Astrocyte of the spinal cord (primary cell): ENCODE results near the gene ATP11C.

Source experiments
- DNase-seq: peaks from one replicate; pipeline ENCODE4 v3.0.0; 2011; ENCODE audit warnings: low read depth, low spot score
- H3K4me3 ChIP-seq: 2 replicates; pipeline ENCODE4 v1.5.1; 2011; ENCODE audit warnings: low read depth, mild to moderate bottlenecking, low read length, moderate library complexity
- in situ Hi-C: cut with HindIII; loops from 2 replicates; pipeline ENCODE4 v1.10.0; 2017; ENCODE audit warnings: low sequenced_read_pairs
- TF ChIP-seq, protein P1 (sequence below): IDR thresholded peaks from 2 replicates; pipeline ENCODE4 v1.5.1; 2012; ENCODE audit warnings: low read depth, mild to moderate bottlenecking, low read length, inconsistent platforms

The ATP11C gene

DNA sequence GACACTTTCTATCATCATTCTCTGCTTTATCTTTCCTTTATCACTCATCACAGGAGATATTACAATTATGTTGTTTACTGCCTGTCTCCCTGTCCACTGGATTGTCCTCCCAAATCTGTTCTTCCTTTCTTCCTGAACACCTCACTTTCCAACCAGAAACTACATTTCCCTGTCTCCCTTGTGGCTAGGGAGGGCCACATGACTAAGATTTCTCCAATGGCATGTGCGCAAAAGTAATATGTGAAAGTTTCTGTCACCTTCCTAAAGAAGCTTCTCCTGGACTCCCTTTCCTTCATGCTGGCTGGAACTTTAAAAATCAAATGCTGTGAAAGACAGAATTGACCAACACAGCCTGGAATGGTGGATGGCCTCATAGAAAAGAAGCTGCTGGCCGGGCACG lies 25.8 kb downstream of the ATP11C start:
- in situ Hi-C loops: no loop called here
- H3K4me3 ChIP-seq: no peak overlapping the region
- TF ChIP-seq, protein P1, sequence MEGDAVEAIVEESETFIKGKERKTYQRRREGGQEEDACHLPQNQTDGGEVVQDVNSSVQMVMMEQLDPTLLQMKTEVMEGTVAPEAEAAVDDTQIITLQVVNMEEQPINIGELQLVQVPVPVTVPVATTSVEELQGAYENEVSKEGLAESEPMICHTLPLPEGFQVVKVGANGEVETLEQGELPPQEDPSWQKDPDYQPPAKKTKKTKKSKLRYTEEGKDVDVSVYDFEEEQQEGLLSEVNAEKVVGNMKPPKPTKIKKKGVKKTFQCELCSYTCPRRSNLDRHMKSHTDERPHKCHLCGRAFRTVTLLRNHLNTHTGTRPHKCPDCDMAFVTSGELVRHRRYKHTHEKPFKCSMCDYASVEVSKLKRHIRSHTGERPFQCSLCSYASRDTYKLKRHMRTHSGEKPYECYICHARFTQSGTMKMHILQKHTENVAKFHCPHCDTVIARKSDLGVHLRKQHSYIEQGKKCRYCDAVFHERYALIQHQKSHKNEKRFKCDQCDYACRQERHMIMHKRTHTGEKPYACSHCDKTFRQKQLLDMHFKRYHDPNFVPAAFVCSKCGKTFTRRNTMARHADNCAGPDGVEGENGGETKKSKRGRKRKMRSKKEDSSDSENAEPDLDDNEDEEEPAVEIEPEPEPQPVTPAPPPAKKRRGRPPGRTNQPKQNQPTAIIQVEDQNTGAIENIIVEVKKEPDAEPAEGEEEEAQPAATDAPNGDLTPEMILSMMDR: no peak
- DNase-seq: no peak

DNA sequence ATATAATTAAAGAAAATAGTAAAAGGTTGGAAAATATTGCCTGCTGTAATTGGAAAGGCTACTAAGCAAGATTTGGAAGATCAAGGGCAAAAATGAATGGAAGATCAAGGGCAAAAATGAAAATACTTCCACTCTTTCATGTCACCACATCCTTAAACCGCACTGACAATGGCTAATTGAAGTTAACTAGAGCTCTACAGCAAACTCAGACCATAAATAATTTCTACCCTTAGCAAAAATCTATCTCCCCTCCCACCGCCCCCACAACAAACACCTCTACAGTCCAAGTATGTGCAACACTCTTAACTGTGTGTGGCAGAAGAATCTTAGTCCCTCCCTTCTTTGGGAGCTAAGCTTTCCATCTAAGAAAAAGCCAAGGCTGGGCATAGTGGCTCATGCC lies 27.1 kb downstream of the ATP11C start:
- TF ChIP-seq, protein P1: no peak
- in situ Hi-C loops: no loop called here
- DNase-seq: no peak
- no peak overlapping the region for H3K4me3 ChIP-seq

DNA sequence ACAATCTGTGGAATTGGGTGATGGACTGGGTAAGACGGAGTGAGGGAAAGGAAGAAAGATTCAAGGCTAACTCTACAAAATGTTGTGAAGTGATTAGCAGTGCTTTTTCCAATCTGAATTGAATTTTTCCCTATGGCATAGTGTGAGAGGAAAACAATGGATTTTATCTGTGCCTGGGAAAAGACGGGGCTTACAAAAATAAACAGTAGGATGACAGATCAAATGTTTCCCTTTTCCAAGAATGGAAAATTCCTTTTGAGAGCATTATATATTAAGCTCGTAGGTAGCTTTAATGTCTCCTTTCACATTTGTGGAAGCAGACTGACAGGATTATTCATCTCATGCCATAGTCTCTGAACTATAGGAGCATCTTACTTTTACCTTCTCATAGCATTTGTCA lies 27.8 kb downstream of the ATP11C start:
- in situ Hi-C loops: no loop called here
- H3K4me3 ChIP-seq: no peak overlapping the region
- TF ChIP-seq, protein P1: no peak
- DNase-seq: no peak

DNA sequence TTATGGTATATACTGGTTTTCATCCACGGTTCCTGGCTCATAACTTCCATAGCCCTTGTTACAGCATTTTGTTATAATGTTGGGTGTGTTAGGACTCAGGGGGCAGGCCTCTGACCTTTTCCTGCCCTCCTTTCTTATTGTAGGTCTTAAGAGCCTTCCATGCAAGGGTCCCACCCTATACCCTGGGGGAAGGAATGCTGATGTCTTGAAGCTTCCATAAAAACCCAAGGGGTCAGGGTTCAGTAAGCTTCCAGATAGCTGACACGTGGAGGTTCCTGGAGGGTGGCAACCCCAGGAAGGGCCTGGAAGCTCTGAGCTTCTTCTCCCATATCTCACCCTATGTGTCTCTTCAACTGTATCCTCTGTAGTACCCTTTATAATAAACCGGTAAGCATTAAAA lies 29.6 kb downstream of the ATP11C start:
- TF ChIP-seq, protein P1: no peak
- DNase-seq: no peak
- in situ Hi-C loops: no loop called here
- H3K4me3 ChIP-seq: no peak overlapping the region

DNA sequence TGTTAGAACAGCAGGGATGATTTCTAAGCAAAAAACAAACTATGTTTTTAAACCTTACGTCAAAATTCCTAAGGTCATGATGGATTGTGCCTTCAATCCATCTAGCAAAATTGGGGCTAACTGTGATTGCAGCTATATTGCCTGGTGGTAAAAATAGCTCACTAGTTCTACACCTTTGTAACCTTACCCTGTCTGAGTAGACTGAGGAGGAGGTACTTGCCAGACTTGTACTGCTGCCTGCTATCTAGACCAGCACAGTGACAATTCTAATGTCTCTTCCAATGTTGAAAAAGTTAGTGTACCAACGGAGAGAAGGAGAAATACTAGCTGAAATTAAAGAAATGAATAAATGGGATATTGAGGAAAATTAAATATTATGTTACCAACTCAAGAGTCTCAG lies 30.3 kb downstream of the ATP11C start:
- TF ChIP-seq, protein P1: no peak
- DNase-seq: no peak
- no peak overlapping the region for H3K4me3 ChIP-seq
- in situ Hi-C loops: no loop called here

DNA sequence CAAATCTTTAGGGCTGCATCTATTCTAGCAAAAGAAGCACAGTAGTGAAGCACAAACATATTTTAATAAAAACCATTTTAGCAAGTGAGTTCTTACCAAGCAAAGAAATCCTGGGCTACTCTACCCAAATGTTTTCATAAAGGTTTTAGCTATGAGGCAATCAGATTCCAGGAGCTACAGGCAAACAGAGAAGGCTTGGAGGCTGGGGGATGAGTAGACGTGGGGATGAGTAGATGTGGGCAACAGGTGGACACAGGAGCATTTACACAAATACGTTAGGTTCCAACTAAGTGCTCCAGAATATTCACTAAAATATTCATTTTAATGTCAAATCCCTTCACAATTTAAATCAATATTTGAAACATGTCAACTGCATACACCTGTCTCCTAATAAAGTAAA lies 34.5 kb downstream of the ATP11C start:
- no peak overlapping the region for H3K4me3 ChIP-seq
- in situ Hi-C loops: no loop called here
- no peak for DNase-seq
- TF ChIP-seq, protein P1: no peak

DNA sequence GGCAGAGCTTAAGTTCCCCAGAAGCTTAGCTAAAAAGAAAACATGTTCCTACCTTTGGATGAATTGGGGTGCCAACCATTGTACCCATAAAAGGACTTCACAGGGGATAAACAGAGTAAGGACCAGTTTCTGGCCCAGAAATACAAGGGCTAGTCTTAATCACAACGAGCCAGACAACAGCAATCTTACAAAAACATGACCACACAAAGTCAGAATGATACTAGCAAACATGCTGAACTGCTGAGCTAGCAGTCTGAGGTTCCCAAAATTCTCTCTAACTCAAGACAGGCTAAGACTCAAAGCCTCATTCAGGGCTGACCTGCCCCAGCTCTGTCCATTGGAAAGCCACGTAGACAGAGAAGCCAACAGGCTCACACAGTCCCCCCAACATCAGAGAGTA lies 40.3 kb downstream of the ATP11C start:
- TF ChIP-seq, protein P1: no peak
- H3K4me3 ChIP-seq: no peak overlapping the region
- in situ Hi-C loops: no loop called here
- DNase-seq: no peak
